GM21717 (cell line): Measurements from ENCODE around the gene ZNF699.
"Not testable (repeated sequence)": the region's sequence is repeated elsewhere in the genome, so short reads cannot be mapped to it uniquely, and the experiment has no call there.

Experiments used
- ATAC-seq: cut with Tn5 transposase; IDR thresholded peaks from one replicate; pipeline ENCODE4 v1.9.1; 2021; ENCODE audit warnings: mild to moderate bottlenecking, moderate library complexity; ENCODE audit not compliant: unreplicated experiment

Gene ZNF699

GRCh38 chr19:9309139-9309973 is at the start of gene ZNF699:
Gene ZNF699, minus strand, starts transcription at chr19:9309838. Its CDS starts 4,719 bp downstream, at chr19:9305119.
- peak; percentile 81 for ATAC-seq

GRCh38 chr19:9354651-9355050 is 45.0 kb upstream of the ZNF699 start:
- no peak for ATAC-seq

- ATAC-seq = no peak
These were observed 43.4 kb upstream of the ZNF699 start for GRCh38 chr19:9353011-9353410.

- no peak for ATAC-seq
These were observed 42.9 kb upstream of the ZNF699 start for GRCh38 chr19:9352505-9352904.

GRCh38 chr19:9348671-9349070 is 39.0 kb upstream of the ZNF699 start:
- ATAC-seq = no peak

- ATAC-seq = no peak
These were observed 38.6 kb upstream of the ZNF699 start for GRCh38 chr19:9348253-9348652.

- ATAC-seq = no peak
These were observed 35.4 kb upstream of the ZNF699 start for GRCh38 chr19:9345005-9345404.

GRCh38 chr19:9342610-9343304 is 33.1 kb upstream of the ZNF699 start:
- ATAC-seq = no peak

- no peak for ATAC-seq
These were observed 20.4 kb upstream of the ZNF699 start for GRCh38 chr19:9329999-9330398.

GRCh38 chr19:9324584-9324962 is 14.9 kb upstream of the ZNF699 start:
- ATAC-seq = no peak

GRCh38 chr19:9323919-9324583 is 14.4 kb upstream of the ZNF699 start, which contains the start of gene ZNF559:
Gene ZNF559, plus strand, starts transcription at chr19:9324179. Its CDS starts 14,371 bp downstream, at chr19:9338550.
- ATAC-seq = peak; percentile 94

- ATAC-seq = peak; percentile 29
These were observed 13.9 kb upstream of the ZNF699 start for GRCh38 chr19:9323557-9323918.

- not testable (repeated sequence) for ATAC-seq
These were observed 12.6 kb upstream of the ZNF699 start for GRCh38 chr19:9322201-9322600.

- ATAC-seq = not testable (repeated sequence)
These were observed 12.1 kb upstream of the ZNF699 start for GRCh38 chr19:9321756-9322155.

GRCh38 chr19:9321338-9321737 is 11.7 kb upstream of the ZNF699 start:
- no peak for ATAC-seq

- ATAC-seq = no peak
These were observed 4.1 kb upstream of the ZNF699 start for GRCh38 chr19:9313756-9314155.

GRCh38 chr19:9309974-9310446 is 372 bp upstream of the ZNF699 start:
- peak; percentile 56 for ATAC-seq

GRCh38 chr19:9308091-9308770 is 1.4 kb downstream of the ZNF699 start:
- no peak for ATAC-seq

- ATAC-seq = no peak
These were observed 3.2 kb downstream of the ZNF699 start for GRCh38 chr19:9306443-9306842.

GRCh38 chr19:9296336-9296735 is 13.3 kb downstream of the ZNF699 start:
- ATAC-seq = no peak

- ATAC-seq = no peak
These were observed 14.2 kb downstream of the ZNF699 start for GRCh38 chr19:9295411-9295849.
